ENCODE results near the gene TADA2A.
A peak's percentile ranks its signal among the peaks of the same experiment; 100 is the strongest.

Gene TADA2A, protein sequence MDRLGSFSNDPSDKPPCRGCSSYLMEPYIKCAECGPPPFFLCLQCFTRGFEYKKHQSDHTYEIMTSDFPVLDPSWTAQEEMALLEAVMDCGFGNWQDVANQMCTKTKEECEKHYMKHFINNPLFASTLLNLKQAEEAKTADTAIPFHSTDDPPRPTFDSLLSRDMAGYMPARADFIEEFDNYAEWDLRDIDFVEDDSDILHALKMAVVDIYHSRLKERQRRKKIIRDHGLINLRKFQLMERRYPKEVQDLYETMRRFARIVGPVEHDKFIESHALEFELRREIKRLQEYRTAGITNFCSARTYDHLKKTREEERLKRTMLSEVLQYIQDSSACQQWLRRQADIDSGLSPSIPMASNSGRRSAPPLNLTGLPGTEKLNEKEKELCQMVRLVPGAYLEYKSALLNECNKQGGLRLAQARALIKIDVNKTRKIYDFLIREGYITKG

DNA sequence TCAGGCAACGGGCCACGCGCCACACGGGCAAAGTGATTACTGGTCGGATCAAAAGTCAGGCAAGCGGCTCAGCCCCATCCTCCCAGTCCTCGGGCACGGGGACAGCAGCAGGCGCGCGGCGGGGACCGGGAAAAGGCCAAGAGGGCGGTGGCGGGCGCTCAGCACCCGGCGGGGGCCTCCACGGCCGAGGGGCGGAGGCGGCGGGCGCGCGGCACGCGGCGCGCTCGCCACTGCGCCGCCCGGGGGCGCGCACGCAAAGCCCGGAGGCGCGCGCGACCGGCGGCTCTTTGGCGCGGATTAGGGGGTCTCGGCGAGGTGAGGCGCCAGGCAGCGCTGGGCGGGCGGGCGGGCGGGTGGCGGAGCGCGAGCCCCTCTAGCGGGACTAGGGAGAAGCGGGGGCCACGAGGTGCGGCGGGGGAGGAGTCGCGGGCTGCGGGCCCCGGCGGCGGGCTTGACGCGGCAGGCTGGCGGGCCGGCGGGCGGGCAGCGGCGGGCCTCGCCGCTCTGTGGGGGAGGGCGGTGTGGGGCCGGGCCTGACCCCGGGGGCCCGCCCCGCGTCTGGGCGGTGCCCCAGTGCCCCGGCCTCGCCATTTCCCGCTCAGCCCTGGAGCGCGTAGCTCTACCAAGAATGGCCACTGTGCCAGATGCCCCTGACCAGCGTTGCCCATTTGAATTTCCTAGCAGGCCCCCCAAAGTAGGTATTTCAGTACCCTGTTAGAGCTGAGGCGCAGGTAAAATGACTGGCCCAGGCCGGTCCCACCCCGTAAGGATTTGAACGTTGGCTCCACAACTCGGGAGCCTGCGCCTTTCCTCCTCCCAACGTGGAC lies at the start of gene TADA2A, which contains the start of gene ACACA:
Gene TADA2A, plus strand, starts transcription at position 252 of the 827 bp plus-strand sequence. CDS start 4,480 bp downstream, outside the sequence.
Gene ACACA, minus strand, starts transcription at position 202 of the 827 bp plus-strand sequence. CDS start 537 bp downstream, outside the sequence.
- DNase-seq (ENCODE audit: low read depth): no peak

DNA sequence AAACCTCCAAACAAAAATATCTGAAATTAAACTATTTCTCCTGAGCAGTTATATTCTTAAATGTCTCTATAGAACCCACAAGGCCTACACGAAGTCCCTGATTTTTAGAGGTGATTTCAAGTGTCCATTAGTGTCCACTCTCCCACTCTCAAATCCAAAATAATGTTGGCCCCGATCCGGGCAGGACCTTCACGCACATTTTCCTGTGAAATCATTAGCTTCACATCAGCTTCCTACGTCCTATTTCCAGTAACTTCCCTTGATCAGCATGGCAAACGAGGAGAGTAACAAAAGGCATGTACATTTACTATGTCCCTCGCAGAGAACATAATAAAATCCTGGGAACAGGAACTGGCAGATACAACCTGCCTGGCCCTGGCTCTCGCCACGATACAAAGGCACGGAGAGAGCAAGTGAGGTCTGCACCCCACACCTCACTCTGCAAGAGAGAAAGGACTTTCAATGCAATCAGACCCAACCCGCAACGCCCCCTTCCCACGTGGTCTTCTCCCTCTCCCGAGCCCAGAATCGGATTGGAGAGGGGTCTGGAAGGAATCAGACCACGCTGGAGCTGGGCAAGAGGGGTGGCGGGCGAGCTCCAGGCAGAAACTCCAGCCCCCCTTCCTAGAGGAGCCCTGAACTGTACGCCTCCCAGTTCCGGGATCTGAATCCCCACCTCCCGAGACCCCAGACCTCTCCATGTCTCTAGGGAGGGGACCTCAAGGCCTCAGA lies 48.4 kb upstream of the TADA2A start:
- DNase-seq (ENCODE audit: low read depth): no peak

DNA sequence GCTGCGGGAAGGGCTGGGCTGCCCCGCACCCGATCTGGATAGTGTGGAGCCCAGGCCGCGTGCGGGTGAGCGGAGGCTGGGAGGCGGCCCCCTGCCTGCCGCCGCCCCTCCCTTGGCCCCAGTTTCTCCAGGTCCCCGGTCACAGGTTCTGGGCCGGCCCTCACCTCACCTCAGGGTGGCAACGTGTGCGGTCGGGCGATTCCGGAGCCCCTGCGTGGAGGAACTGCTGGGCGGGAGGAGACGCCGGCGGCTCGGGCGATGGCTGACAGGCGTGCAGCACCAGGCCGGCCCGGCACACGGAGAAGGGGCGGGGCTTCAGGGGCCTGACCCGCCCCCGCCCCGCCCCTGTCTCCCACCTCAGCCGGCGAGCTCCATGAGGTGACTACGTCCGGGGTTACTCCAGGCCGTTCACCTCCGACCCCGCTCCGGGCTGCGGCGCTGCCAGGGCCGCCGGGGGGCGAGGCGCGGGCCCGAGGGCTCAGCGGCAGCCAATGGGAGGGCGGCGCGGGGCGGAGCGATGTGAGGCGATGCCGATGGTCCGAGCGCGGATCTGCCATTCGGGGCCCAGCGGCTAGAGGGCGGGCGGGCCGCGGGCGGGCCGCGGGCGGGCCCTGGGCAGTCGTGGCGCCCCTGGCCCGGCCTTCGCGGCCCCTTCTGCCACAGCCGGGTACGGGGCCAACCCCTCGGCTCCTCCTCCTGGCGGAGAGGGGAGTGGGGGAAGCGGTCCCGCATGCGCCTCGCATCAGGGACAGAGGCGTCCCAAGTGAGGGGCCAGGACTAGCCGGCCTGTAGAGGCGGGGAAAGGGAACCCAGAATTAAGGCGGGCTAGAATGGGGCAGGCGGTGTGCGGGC lies 47.6 kb upstream of the TADA2A start:
- DNase-seq (ENCODE audit: low read depth): peak; percentile 68

DNA sequence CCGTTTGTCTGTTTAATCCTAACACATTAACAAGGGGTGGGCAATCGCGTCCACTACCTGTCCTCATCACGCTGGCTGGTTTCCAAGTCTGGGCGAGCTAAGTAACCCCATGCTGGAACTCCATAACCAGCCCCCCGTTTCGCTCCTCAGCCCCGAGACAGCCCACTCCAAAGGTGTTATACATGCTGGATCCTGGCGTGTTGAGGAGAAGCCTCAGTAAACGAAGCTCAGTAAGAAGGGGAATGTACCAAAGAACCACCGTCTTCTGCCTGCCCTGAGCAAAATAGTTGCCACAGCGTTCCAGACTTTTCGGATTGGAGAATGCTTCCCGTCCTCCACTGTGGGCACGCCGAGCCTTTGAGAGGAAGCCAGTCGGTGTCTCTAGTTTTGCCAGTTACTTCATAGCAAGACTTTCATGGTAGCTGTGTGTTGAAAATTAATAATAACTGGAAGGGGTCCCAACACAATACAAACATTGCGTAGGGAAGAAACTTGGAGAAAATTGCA lies 47.0 kb upstream of the TADA2A start:
- no peak for DNase-seq (ENCODE audit: low read depth)

DNA sequence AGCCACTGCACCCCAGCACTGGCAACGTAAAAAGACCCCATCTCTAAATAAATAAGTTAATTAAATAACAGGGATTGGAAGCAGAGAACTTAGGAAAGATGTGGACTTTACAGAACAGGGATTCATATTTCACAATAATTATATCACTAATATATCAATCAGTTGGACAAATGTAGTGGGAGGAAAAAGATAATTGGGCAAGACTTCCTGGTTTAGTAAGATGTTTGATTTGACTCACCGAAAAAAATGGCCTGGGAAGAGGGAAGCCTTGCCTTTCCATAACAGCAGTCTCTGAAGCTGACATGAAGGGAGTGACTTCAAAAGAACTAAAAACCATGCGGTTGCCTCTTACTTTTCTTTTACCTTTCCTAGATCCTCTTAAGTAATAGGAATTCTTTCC lies 46.1 kb upstream of the TADA2A start:
- DNase-seq (ENCODE audit: low read depth): no peak

DNA sequence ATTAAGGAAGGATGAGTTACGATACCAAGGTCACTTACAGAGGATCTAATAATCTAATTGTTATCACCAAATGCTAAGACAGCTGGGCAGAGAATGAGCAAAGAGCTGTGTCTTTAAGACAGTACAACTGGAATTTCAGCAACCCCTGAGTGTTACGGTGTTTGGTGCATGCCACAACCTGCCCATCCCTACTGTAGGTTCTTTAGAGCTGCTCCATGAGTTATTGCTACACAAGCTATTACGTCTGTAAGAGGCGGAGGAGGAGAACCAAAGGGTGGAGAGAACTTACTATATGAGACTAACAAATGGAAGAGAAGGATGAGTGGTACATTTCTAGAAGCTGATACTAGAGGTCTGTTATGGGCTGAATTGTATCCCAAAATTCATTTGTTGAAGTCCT lies 45.1 kb upstream of the TADA2A start:
- no peak for DNase-seq (ENCODE audit: low read depth)

DNA sequence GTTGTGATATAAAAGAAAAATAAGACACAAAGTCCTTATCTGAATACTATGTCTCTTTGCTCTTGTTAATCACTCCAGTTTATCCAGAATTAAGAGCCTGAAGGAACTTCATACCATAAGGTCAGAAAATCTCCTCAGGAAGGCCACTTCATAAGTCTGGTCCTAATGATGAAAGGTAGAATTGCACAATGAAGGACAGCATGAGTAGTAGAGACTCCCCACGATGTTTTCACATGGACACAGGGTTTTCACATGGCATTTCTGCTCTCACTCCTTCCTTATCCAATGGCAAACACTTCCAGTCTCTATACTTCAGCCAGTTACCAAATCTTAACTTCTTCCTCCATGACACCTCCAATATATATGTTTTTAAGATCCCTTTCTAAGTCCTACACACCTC lies 41.1 kb upstream of the TADA2A start:
- no peak for DNase-seq (ENCODE audit: low read depth)

DNA sequence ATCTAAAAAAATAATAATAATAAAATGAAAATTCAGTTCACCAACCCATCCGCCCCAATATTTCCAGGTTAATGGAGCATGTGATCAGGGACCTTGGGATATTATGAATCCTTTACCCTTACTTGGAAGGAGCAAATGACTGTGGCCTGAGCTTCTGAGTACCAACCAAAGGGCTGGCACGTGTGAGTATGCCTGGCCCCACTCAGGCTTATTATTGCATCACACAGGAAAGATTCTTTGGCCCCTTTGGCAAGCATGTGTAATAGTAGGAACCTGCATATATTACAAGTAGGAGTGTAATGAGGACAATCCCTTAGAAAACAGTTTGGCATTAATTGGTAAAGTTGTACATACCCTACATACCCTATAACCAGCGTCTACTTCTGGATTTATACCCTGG lies 38.1 kb upstream of the TADA2A start:
- DNase-seq (ENCODE audit: low read depth): no peak

DNA sequence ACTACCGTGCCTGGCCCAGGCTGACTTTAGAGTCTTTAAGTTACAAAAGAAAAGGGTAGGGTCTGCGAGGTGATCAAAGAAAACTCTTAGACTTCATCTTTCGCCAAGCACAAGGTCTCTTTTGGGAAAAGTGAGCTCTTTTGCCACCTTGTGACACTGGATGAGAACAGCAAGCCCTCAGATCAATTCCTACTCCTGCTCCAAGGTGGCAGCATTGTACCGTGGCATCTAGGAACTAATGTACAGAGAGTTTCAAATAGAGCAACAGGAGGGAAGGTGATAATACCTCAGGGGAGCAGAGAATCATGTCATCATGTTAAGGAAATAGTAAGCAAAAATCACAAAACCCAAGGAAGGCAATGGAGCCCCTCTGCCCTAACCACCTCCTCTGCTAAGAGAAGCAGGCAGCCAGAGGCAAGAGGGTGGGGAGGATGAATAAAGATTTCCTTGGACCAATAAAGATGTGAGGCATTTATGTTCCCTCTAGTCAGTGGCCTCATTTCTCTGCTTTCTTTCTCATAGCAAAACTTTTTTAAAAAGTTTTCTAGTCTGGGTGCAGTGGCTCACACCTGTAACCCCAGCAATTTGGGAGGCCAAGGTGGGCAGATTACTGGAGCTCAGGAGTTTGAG lies 33.0 kb upstream of the TADA2A start:
- DNase-seq (ENCODE audit: low read depth): no peak

DNA sequence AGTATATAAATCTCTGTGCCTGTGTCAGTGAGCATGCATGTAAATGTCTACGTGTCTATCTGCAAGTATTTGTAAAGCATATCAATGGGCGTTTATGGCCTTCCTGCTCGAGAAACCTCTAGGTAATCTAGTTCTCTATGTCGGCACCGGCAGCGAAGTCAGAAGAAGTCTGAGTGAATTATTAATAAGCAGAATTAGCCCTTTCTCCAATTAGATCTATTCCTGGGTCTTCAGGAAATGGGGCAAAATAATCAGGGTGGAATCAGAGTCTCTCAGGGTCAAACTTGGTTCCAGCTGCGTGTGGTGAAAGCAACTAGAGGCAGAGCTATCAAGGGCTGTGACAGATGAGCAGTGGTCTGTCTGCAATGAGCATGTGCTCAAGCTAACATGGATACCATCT lies 31.0 kb upstream of the TADA2A start, which contains the start of gene C17orf78:
Gene C17orf78, plus strand, starts transcription at position 280 of the 400 bp plus-strand sequence. Its CDS starts 108 bp downstream, at position 388.
- no peak for DNase-seq (ENCODE audit: low read depth)

DNA sequence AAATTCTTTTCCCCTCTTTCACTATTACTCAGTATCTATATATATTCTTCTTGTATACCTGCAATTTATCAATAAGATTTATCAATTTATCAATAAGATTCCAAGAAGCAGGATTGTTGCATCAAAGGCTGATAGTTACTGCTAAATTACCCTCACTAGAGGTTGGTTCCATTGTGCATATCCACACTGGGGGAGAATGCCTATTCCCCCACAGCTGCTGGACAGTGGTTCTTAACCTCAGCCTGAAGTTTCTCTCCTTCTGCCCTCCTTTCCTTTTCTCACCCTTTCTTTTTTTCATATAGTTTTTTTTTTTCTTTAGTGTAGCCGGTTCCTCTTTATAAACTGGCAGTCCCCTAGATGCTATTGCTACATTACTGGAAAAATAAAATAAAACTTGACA lies 24.6 kb upstream of the TADA2A start:
- no peak for DNase-seq (ENCODE audit: low read depth)

DNA sequence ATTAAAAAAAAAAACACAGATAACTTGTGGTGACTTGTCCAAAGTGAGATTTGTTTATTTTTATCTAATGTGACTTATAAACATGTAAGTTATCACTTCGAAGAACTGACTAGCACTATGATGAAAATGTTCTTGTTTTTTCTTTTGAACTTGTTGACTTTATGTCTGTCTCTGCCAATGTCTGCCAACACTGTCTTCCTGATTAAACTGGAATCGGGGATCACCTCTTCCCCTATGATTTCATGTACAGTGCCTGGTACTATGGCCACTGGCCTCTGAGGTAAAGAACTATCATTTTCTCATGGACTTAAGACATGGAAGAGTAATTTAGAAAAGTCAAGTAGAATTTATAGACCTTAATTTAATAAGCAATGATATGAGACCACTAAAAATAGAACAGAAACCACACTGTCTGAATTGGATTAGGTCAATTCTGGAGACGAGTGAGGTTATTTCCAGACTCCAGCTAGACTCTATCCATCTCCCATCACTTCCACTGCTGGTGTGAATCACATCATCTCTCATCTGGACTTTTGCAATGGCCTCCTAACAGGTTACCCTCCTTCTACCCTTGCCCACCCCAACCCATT lies 22.0 kb upstream of the TADA2A start:
- DNase-seq (ENCODE audit: low read depth): no peak

DNA sequence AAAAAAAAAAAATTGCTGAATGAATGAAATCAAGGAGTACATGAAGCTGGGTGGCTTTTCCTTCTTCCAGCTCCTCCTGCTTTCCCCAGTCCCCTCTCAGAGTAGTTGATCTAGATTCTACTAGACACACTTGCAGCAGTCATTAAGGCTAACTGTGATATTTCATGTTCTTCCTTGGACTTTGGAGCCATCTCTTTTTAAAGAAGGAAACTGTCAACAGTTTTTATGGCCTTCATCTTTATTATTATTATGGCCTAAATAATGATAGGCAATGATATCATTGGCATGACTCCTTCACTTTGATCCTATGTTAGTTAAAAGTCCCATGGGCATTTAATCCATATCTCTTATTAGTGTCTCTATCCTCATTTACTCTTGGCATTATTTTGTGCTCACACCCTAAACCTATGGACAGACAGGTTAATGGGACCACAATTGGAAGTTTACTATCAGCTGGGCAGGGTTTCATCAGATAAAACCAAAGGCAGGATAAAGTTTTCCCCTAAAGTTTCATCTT lies 21.2 kb upstream of the TADA2A start:
- no peak for DNase-seq (ENCODE audit: low read depth)

DNA sequence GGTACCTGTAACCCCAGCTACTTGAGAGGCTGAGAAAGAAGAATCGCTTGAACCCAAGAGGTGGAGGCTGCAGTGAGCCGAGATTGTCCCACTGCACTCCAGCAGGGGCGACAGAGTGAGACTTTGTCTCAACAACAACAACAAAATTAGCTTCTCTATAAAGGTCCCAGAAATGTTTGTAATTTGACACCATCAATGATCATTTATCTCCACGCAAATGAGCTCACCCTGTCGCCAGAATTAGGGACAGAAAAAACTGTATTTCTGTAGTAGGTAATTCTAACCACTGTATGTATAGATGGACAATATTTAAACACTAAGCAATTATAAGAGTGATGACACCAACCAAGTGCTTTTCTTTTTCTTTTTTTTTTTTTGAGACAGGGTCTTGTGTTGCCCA lies 20.2 kb upstream of the TADA2A start:
- no peak for DNase-seq (ENCODE audit: low read depth)

DNA sequence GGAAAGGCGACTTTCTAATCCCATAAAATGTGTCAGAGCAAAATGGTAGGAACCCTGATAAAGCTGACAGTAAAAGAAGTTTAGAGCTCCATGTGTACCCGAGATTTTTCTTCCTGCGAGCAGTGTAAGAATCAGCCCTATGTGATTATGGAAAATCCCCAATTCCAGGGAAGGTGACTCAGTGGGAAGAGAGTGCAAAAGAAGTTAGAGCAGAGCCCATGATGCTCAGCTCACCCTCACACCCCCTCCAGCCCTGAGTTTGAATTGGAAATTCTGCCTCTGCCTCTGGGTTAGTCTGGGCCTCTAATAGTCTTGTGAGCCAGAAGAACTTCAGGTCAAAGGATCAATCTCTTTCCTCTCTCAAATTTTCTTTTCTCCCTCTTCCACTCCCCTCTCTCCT lies 18.4 kb upstream of the TADA2A start:
- DNase-seq (ENCODE audit: low read depth): no peak

DNA sequence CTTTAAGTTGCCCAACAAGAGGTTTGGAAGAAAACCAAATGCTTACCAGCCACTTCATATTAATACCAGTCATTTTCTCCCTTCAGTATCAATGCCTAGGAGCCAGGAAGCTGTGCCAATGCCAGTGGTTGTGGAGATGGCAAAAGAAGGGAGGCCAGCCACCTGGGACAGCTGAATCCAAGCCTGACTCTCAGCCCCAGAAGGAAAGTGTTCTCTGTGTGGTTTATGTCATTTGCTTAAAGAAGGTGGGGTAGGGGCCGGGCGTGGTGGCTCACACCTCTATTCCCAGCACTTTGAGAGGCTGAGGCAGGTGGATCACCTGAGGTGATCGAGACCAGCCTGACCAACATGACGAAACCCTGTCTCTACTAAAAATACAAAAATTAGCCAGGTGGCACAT lies 17.5 kb upstream of the TADA2A start:
- no peak for DNase-seq (ENCODE audit: low read depth)

DNA sequence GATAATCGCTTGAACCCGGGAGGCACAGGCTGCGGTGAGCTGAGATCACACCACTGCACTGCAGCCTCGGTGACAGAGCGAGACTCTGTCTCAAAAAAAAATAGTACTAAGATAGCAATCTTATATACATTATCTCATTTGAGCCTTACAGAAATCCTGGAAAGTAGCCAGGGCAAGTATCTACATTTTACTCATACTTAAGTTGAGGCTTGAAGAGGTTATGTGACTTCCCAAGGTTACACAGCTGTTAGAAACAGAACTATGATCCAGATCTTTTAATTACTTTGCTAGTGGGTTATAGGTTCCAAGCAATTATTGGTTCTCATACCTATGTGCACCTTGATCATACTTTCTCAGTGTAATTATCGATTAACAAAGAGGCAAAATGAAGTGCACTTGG lies 15.5 kb upstream of the TADA2A start:
- no peak for DNase-seq (ENCODE audit: low read depth)

DNA sequence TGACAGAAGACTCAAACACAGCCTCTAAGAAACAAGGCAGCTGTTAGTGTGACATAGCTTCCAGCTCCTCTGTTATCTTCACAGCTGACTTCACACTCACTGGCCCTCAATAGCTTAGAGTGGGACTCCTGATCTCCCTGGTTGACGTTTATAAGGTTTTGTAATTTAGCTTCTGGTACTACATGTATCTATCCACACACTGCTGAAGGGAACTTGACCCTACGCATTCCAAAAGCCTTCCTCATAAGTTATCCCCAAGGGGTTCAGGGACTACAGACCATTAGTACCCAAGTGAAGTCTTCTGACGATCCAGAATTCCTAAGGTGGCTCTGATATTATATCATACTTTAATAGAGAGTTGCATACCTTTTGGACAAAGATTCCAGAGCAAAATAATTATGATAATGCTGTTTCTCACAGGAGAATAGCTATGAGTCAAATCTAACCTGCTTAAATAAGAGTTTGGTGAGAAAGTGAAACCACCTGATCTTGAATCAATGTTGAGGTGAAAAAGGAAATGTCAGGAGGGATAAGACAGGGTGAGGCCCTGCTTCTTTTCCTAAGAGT lies 14.6 kb upstream of the TADA2A start:
- DNase-seq (ENCODE audit: low read depth): peak; percentile 56

DNA sequence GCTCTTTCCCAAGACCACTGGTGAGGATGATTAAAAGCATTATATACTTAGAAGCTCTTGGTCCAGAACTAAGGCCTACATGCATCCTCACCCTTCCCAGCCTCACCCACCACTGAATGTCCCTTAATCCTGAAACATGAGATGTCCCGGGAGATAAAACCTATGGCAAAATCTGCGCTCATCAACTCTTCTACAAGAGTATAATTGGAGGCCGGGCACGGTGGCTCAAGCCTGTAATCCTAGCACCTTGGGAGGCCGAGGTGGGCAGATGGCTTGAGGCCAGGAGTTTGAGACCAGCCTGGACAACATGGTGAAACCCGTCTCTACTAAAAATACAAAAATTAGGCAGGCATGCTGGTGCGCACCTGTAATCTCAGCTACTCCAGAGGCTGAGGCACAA lies 13.3 kb upstream of the TADA2A start:
- no peak for DNase-seq (ENCODE audit: low read depth)
